ENCODE measurements around the gene RCCD1. TPM values are rescaled to one million over a fixed set of nuclear protein-coding genes. Genes with fewer than 3 reads are reported as not detected.

Gene RCCD1
- total RNA-seq, 1 experiment from 2014 or later = 26.1 TPM

DNA sequence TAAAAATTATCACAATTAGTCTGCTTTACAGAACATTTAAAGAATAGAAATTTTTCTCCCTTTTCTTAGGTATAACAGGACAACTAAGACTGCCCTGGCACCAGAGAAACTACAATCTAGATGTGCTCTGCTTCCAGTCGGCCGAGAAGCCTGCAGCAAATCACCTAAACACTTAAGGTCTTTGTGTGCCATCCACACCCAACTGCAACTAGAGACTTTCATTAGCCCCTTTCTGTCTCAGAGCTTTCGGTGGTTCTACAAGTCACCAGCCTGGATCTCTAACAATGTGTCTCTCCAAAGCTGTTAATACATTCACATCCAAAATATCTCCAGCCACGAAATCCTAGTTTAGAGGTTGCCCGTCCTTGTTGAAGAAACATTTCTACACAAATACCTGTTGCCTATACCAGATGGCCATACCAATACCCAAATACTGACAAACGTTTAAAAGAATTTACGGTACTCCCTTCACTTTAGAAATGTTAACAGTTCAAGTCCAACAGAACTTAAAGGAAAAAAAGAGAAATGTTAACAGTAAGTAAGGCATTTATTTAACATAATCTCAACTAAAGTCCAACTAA is 33.0 kb downstream of the RCCD1 start:
- no peak overlapping the region for H3K27ac Mint-ChIP-seq (ENCODE audit: unreplicated experiment)
- BruUV-seq (replicated peaks) = no TSS peak
- Histone ChIP-seq H3K4me3 (ENCODE audit: low read depth, low read length) (no peak overlapping the region), H3K36me3 (ENCODE audit: control insufficient read depth, insufficient read depth, low read length) (no peaks in the 10 kb centered on the region; the same call in 1 of the 2 replicates), H3K4me1 (peaks cover 12% of the 10 kb centered on the region), H3K27me3 (replicated peaks; ENCODE audit: control insufficient read depth, insufficient read depth, low read length) (no peaks in the 10 kb centered on the region), H3K9me3 (no peaks in the 10 kb centered on the region)
- TF ChIP-seq, protein P1, sequence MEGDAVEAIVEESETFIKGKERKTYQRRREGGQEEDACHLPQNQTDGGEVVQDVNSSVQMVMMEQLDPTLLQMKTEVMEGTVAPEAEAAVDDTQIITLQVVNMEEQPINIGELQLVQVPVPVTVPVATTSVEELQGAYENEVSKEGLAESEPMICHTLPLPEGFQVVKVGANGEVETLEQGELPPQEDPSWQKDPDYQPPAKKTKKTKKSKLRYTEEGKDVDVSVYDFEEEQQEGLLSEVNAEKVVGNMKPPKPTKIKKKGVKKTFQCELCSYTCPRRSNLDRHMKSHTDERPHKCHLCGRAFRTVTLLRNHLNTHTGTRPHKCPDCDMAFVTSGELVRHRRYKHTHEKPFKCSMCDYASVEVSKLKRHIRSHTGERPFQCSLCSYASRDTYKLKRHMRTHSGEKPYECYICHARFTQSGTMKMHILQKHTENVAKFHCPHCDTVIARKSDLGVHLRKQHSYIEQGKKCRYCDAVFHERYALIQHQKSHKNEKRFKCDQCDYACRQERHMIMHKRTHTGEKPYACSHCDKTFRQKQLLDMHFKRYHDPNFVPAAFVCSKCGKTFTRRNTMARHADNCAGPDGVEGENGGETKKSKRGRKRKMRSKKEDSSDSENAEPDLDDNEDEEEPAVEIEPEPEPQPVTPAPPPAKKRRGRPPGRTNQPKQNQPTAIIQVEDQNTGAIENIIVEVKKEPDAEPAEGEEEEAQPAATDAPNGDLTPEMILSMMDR (IDR thresholded peaks at IDR 0.05; ENCODE audit: insufficient read depth in 1 of 2, low read depth in 1 of 2, low read length in 1 of 2, severe bottlenecking in 1 of 2, unreplicated experiment in 1 of 2) = no peak
- H3K27me3 Mint-ChIP-seq (ENCODE audit: insufficient read depth, unreplicated experiment) = no peaks in the 10 kb centered on the region
- H3K4me3 Mint-ChIP-seq (ENCODE audit: unreplicated experiment) = no peak overlapping the region
- H3K9me3 Mint-ChIP-seq (ENCODE audit: unreplicated experiment) = no peaks in the 10 kb centered on the region
- H3K36me3 Mint-ChIP-seq (ENCODE audit: insufficient read depth, unreplicated experiment) = peaks cover 33% of the 10 kb centered on the region
- intact Hi-C loops (cut with micrococcal nuclease; ENCODE audit: unreplicated experiment) = no loop called here
- POLR2A ChIA-PET = interaction anchor here (0.6 kb wide), 1 partner anchor 1889 kb away, joined by 3 read pairs; no protein-coding TSS in a partner anchor
- CTCF ChIA-PET = no interaction called here
- DNase-seq = no peak
- peaks cover 21% of the 10 kb centered on the region for H3K4me1 Mint-ChIP-seq (ENCODE audit: low read depth, unreplicated experiment)

DNA sequence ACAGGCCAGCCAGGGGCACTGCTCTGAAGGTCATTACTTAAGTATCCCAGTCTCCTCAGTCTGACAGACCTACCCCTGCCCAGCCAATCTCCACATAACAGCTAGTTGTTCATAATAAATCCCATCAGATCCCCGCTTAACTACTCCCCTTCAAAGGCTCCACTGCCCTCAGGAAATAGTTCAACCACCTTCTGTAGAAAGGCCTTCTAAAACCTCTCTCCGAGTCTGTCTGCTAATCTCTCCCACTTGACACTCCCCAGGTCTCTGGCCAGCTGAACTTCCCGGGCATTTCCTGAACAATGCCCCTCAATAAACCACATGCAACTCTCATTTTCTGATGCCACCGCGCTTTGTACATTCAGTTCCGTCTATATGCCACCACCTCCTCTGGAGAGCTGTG is 33.6 kb downstream of the RCCD1 start:
- TF ChIP-seq, protein P1 (IDR thresholded peaks at IDR 0.05; ENCODE audit: insufficient read depth in 1 of 2, low read depth in 1 of 2, low read length in 1 of 2, severe bottlenecking in 1 of 2, unreplicated experiment in 1 of 2) = no peak
- Mint-ChIP-seq H3K4me3 (ENCODE audit: unreplicated experiment) (no peak overlapping the region), H3K27me3 (ENCODE audit: insufficient read depth, unreplicated experiment) (no peaks in the 10 kb centered on the region), H3K36me3 (ENCODE audit: insufficient read depth, unreplicated experiment) (peaks cover 27% of the 10 kb centered on the region), H3K27ac (ENCODE audit: unreplicated experiment) (no peak overlapping the region), H3K9me3 (ENCODE audit: unreplicated experiment) (no peaks in the 10 kb centered on the region), H3K4me1 (ENCODE audit: low read depth, unreplicated experiment) (peaks cover 21% of the 10 kb centered on the region)
- ChIA-PET POLR2A (no interaction called here), CTCF (no interaction called here)
- BruUV-seq (replicated peaks) = no TSS peak
- no peaks in the 10 kb centered on the region for H3K27me3 ChIP-seq (replicated peaks; ENCODE audit: control insufficient read depth, insufficient read depth, low read length)
- peaks cover 13% of the 10 kb centered on the region for H3K4me1 ChIP-seq
- no peaks in the 10 kb centered on the region for H3K9me3 ChIP-seq
- H3K36me3 ChIP-seq (ENCODE audit: control insufficient read depth, insufficient read depth, low read length) = no peaks in the 10 kb centered on the region; the same call in 1 of the 2 replicates
- DNase-seq = no peak
- intact Hi-C loops (cut with micrococcal nuclease; ENCODE audit: unreplicated experiment) = no loop called here
- no peak overlapping the region for H3K4me3 ChIP-seq (ENCODE audit: low read depth, low read length)

DNA sequence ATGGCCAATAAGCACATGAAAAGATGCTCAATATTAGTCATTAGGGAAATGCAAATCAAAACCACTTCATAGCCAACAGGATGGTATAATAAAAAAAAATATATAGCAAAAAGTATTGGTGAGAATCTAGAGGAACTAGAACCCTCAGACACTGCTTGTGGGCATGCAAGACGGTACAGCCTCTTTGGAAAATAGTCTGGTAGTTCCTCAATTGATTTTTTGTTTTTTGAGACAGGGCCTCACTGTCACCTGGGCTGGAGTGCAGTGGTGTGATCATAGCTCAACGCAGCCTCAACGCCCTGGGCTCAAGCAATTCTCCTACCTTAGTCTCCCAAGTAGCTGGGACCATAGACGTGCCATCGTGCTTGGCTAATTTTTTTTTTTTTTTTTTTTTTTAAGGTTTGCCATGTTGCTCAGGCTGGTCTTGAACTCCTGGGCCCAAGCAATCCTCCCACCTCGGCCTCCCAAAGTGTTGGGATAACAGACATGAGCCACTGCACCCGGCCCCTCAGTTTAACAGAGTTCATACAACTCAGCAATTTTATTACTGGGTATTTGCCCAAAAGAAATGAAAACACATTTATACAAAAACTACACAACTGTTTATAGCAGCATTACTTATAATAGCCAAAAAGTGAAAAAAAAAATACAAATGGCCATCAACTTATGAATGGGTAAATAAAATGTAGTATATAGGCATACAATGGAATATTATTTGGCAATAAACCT is 34.5 kb downstream of the RCCD1 start:
- H3K4me1 ChIP-seq = peaks cover 13% of the 10 kb centered on the region
- H3K27ac Mint-ChIP-seq (ENCODE audit: unreplicated experiment) = no peak overlapping the region
- ChIA-PET CTCF (interaction anchor here (0.7 kb wide), 1 partner anchor 283 kb away, joined by 4 read pairs; no protein-coding TSS in a partner anchor), POLR2A (no interaction called here)
- no peaks in the 10 kb centered on the region for H3K27me3 ChIP-seq (replicated peaks; ENCODE audit: control insufficient read depth, insufficient read depth, low read length)
- H3K4me3 ChIP-seq (ENCODE audit: low read depth, low read length) = no peak overlapping the region
- peaks cover 21% of the 10 kb centered on the region for H3K4me1 Mint-ChIP-seq (ENCODE audit: low read depth, unreplicated experiment)
- no peak for DNase-seq
- H3K36me3 ChIP-seq (ENCODE audit: control insufficient read depth, insufficient read depth, low read length) = no peaks in the 10 kb centered on the region; the same call in 1 of the 2 replicates
- H3K4me3 Mint-ChIP-seq (ENCODE audit: unreplicated experiment) = no peak overlapping the region
- intact Hi-C loops (cut with micrococcal nuclease; ENCODE audit: unreplicated experiment) = no loop called here
- no peaks in the 10 kb centered on the region for H3K27me3 Mint-ChIP-seq (ENCODE audit: insufficient read depth, unreplicated experiment)
- TF ChIP-seq, protein P1 (IDR thresholded peaks at IDR 0.05; ENCODE audit: insufficient read depth in 1 of 2, low read depth in 1 of 2, low read length in 1 of 2, severe bottlenecking in 1 of 2, unreplicated experiment in 1 of 2) = no peak
- peaks cover 19% of the 10 kb centered on the region for H3K36me3 Mint-ChIP-seq (ENCODE audit: insufficient read depth, unreplicated experiment)
- H3K9me3 Mint-ChIP-seq (ENCODE audit: unreplicated experiment) = no peaks in the 10 kb centered on the region
- no peaks in the 10 kb centered on the region for H3K9me3 ChIP-seq
- no TSS peak for BruUV-seq (replicated peaks)

Measured in Caco-2 (cell line).